ENCODE results near the gene RALA. TPM values are rescaled to one million over a fixed set of nuclear protein-coding genes. Genes with fewer than 3 reads are reported as not detected.

RALA gene
- total RNA-seq, 4 donors from 2014 or later = 16.2 to 20.5 (median 19.0) TPM

GRCh38 chr7:39607865-39608264 lies 15.5 kb upstream of the RALA start:
- no peak for TF ChIP-seq POLR2A (IDR thresholded peaks at IDR 0.05)
- no peak for TF ChIP-seq CTCF (IDR thresholded peaks at IDR 0.05)
- DNase-seq (ENCODE audit: low spot score in 2 of 2) = no peak
- H3K4me3 ChIP-seq (ENCODE audit: low read depth, poor library complexity, severe bottlenecking) = no peak overlapping the region
- WGBS, 2 donors = 81 to 92% methylated on average over 2 of the region's 2 CpGs
- intact Hi-C loops (cut with DNase I; ENCODE audit: low total_unique reads) = no loop called here

- TF ChIP-seq CTCF (IDR thresholded peaks at IDR 0.05) (no peak), POLR2A (IDR thresholded peaks at IDR 0.05) (no peak)
- no peak for DNase-seq (ENCODE audit: low spot score in 2 of 2)
- 65 to 67% methylated on average over 3 of the region's 3 CpGs for WGBS, 2 donors
- no peak overlapping the region for H3K4me3 ChIP-seq (ENCODE audit: low read depth, poor library complexity, severe bottlenecking)
- intact Hi-C loops (cut with DNase I; ENCODE audit: low total_unique reads) = no loop called here
These were observed 15.1 kb upstream of the RALA start for GRCh38 chr7:39608278-39608677.

- TF ChIP-seq CTCF (IDR thresholded peaks at IDR 0.05) (no peak), POLR2A (IDR thresholded peaks at IDR 0.05) (no peak)
- WGBS, 2 donors = 1 to 11% methylated on average over 26 to 33 of the region's 36 CpGs
- no peak for DNase-seq (ENCODE audit: low spot score in 2 of 2)
- intact Hi-C loops (cut with DNase I; ENCODE audit: low total_unique reads) = no loop called here
- peak overlapping the region; percentile 3 for H3K4me3 ChIP-seq (ENCODE audit: low read depth, poor library complexity, severe bottlenecking)
These were observed 14.0 kb upstream of the RALA start for GRCh38 chr7:39609113-39609934.

DNA sequence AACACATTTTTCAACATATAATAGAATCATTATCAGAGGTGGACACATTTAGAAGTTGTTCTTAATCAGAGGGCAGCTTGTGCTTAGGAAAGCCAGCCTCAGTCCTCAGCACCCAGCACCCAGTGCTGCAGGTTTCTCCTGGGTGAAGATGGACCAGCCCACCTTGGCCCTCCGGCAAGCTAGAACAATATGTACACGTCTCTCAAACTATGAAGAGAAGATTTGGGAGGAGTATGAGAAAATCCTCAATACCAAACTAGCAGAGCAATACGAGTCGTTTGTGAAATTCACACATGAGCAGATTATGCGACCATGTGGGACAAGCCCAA lies 13.5 kb upstream of the RALA start:
- no peak for DNase-seq (ENCODE audit: low spot score in 2 of 2)
- WGBS, 2 donors = 54 to 70% methylated on average over 5 of the region's 5 CpGs
- intact Hi-C loops (cut with DNase I; ENCODE audit: low total_unique reads) = no loop called here
- peak overlapping the region; percentile 3 for H3K4me3 ChIP-seq (ENCODE audit: low read depth, poor library complexity, severe bottlenecking)
- TF ChIP-seq CTCF (IDR thresholded peaks at IDR 0.05) = no peak
- no peak for TF ChIP-seq POLR2A (IDR thresholded peaks at IDR 0.05)

- no peak overlapping the region for H3K4me3 ChIP-seq (ENCODE audit: low read depth, poor library complexity, severe bottlenecking)
- WGBS, 2 donors = 74% methylated on average over 4 of the region's 4 CpGs
- TF ChIP-seq CTCF (IDR thresholded peaks at IDR 0.05) (no peak), POLR2A (IDR thresholded peaks at IDR 0.05) (no peak)
- intact Hi-C loops (cut with DNase I; ENCODE audit: low total_unique reads) = no loop called here
- no peak for DNase-seq (ENCODE audit: low spot score in 2 of 2)
These were observed 9.8 kb upstream of the RALA start for GRCh38 chr7:39613577-39613976.

DNA sequence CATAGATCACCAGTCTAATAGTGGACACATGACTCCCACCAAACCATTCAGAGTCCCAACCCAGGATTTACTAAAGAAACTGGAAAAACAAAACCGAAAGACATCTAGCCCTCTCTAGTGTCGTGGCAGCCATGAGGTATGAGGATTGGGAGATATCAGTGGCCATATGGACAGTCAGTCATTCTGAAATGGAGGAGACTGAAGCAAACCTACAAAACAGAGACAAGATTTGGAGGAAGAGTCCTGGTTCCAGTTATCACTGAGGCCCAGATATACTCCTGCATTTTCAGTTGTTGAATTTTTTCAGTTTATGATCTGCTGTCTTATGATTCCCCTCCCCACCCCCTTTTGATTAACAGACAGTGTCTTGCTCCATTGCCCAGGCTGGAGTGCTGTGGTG lies 9.1 kb upstream of the RALA start:
- DNase-seq (ENCODE audit: low spot score in 2 of 2) = no peak
- WGBS, 2 donors = 86 to 100% methylated on average over 2 of the region's 2 CpGs
- no peak overlapping the region for H3K4me3 ChIP-seq (ENCODE audit: low read depth, poor library complexity, severe bottlenecking)
- intact Hi-C loops (cut with DNase I; ENCODE audit: low total_unique reads) = no loop called here
- TF ChIP-seq CTCF (IDR thresholded peaks at IDR 0.05) (no peak), POLR2A (IDR thresholded peaks at IDR 0.05) (no peak)

All from lower leg skin (tissue), 4 donors.